AG08395 (cell line): ENCODE results near the gene CDH4.

ENCODE experiments used
- DNase-seq: peaks from one replicate; pipeline ENCODE4 v3.0.0; 2012; ENCODE audit warnings: mixed read lengths, low spot score

CDH4 gene

DNA sequence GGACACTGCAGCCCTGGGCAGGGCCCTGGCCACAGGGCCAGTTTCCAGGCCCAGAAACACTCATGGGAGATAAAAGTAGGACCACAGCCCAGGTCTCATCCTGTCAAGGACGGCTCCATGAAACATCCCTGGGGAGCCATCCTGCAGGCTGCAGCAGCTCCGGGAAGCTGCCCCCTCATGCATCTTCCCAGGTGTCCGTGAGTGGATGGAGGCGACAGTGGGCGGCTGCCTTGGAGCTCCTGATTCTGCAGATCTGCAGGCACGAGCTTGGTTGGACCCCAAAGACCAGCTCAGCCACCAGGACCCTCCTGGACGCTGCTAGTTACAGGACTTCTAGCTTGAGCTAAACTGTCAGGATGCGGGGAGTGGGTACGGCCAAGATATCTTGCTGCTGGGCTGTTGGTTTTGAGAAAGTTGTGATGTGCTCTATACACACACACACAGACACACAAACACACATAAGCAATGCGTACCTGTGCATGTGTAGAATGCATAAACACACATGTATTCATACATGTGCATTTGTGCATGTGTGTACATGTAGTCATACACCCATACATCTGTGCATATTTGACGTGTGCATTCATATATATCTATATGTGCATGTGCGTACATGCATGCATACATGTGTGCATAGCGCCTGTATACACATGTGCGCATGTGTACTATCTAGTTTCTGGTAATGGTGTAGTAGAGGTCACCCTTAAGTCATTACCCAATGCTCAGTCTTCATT, 515.9 kb downstream of the CDH4 start:
- DNase-seq, result no peak

DNA sequence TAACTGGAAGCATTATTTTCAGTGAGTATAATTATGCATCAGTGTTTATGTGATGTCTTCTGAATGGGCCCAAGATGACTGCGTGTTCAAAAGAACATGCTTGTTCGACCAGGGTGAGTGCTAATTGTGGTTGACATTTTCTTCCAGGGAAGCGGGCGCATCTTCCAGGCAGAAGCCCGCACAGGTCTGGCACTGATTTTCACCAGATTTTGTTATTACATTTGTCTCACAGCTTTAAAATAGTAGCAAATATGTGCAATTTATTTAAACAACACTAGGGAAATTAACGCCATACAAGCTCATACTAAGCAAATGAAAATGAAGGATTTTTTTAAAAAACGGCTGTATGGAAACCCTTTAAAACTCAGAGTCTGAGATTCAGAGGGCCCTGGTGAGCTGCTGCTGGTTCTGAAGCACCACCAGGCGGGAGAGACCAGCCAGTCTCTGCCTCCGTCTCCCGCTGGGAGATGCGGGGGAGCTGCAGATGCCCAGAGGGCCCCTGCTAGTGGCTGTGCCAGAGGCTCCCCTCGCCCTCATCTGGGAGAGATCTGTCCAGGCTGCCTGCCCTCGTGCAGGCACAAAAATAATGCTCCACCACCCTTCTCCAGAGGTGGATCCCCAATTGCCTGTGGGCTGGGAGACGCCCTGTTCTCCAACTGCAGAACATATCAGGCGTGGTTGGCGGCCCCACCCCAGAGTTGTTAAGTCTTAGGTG, 516.7 kb downstream of the CDH4 start:
- no peak for DNase-seq

DNA sequence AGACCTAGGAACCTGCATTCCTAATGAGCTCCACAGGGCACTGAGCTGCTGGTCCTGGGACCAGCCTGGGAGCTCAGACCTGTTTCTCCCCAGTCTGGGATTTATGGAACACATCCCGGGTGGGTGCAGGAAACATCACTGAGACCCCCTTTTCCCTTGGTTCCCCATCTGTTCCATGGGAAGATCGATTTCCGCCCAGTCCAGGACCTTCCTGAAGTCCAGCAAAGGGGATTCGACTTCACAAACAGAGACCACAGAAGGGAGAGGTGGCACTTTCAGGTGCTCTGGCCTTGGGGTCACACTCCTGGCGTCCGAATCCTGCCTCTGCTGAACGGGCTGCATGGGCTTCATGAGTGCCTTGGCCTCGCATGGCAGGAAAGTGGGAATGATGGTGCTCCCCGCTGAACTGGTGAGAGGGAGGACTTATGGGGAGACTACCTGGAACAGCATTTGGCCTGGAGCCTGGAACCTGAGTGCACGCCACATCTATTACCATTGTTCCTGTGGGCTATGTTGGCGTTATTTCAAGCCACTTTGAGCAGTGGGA, 517.3 kb downstream of the CDH4 start:
- no peak for DNase-seq

DNA sequence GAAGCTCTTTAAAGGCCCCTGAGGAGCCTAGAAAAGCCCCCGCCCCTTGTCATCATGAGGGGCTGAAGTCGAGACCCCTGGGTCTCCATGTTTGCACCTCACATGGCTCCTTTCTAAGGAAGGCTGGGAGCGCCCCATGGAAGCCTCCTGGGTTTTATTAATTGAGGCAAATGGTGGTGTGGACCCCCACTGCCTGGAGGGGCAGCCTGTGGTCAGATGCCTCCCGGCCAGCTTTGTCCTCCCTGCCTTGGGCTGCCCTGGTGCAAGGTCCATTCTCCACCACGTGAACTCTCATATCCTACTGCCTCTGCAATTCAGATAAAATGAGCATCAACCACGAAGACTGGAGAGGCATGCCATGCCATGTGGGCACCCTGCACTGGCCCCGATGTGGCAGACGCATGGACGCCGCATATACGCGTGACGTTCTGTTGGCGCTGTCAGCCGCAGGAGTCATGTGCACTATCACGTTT, 518.1 kb downstream of the CDH4 start:
- DNase-seq, result no peak

DNA sequence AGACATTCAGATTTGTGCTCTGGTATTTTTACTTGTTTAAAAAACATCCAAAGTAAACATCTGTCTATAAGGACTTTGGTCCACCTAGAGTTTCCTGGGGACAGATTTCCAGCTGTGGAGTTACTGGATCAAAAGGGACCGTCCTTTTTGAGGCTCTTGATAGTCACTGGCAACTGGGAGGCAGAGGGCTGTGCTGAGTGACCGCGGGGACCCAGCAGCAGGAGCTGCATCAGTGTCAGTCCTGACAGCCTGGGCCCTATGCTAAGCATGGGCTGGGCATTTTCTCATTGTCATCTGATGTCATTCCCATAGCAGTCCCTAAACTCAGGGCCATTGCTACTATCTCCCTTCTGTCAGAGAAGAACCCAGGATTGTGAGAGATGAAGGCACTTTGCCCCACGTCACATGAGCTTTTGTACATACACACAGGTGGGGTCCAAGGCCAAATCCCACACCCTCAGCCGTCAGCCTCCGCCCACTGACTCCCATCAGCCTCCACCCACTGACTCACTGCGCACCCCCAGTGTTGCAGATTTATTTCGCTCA, 519.8 kb downstream of the CDH4 start:
- no peak for DNase-seq

DNA sequence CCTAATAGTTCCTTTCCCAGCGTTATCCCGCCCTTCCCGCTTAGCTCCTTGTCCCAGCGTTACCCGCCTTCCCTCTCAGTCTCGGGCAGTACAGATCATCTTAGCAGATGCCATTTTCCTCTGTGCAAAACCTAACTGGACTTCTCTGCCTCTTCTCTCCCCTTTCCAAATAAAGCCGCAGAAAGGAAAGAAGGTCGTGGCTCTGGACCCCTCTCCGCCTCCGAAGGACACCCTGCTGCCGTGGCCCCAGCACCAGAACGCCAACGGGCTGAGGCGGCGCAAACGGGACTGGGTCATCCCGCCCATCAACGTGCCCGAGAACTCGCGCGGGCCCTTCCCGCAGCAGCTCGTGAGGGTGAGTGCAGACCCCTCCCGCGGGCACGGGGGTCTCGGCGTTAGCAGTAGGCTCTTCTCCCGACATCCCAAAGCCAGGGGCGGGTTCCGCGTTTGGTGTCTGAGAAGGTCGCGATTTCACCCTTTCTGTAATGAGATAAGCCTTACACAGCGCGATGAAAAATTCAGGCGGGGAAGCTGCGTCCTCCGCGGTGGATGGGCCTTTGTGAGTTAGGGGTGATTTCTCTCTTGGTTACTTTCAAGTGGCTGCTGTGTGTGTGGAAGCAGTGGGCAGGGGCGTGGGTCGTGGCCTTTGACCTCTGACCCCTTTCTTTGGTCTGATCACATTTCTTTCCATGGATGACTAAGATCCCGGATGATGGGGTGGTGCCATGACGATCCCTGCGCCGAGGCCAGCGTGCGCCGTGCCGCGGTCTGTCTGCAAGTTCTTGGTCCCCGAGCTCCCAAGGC, 521.0 kb downstream of the CDH4 start:
- DNase-seq, result no peak

DNA sequence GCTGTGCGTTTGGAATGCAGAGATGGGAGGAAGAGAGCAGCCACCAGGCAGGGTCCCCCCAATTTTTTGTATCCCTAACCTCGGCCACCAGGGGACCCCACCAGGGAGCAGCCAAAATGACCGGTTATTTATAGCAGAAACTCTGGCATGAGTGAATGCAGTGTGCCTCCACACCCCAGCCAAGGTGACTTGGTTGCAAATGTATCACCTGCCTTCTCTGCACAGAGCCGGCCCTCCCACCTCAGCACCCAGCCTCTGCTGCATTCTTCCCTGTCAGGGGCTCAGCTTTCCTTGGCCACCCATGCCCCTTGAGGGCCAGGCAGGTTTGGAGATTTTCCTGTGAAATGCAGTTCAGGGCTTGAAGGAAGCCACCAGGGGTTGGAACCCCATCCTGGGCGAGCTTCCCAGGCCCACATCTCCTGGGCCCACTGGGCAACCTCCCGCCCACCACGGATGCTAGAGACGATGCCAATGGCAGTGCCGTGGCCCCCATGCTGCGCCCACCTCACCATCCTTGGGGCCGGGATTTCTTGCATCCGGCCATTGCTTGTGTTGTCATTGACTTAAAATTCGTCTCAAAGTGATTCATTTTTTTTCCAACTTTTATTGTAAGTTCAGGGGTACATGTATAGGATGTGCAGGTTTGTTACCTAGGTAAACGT, 522.0 kb downstream of the CDH4 start:
- DNase-seq, result no peak

DNA sequence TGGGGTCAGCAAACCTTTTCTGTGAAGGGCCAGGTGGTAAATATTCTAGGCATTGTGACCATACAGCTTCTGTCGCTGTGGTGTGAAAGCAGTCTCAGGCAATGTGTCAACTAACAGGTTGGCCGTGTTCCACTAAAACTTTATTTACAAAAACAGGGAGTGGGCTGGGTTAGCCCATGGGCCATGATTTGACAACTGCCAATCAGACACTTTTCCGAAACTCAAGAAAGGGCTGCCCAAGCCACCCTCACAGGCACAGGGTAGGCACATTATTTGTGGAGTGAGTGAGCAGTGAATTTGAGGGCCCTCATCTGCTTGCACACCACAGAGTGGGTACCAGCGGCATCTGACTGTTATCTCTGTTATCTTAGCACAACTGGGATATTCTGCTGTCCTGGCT, 523.4 kb downstream of the CDH4 start:
- no peak for DNase-seq

DNA sequence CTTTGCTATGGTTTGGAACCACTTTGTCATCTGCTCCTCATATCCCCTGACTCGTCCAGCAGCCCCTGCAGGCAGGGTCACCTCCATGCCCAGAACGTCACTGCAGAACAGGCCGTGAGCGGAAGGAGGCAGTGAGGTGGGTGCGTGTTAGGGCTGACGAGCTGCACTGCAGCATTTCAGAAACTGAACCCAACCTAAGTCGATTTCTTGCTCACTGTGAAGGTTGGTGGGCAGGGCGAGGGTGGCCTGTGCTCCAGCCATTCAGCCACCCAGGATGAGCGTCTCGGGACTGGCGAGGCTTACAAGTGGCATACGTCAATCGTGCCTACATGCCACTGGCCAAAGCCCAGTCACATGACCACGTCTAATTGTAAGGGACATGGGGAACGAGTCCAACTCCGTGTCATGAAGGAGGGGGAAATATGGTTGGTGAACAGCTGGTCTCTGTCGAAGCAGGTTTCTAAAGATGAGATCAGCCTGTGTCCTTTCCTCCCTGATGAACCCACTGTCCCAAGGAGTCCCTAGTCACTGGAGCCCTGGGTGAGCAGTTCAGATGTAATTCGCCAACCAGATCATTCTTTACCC, 524.5 kb downstream of the CDH4 start:
- no peak for DNase-seq

DNA sequence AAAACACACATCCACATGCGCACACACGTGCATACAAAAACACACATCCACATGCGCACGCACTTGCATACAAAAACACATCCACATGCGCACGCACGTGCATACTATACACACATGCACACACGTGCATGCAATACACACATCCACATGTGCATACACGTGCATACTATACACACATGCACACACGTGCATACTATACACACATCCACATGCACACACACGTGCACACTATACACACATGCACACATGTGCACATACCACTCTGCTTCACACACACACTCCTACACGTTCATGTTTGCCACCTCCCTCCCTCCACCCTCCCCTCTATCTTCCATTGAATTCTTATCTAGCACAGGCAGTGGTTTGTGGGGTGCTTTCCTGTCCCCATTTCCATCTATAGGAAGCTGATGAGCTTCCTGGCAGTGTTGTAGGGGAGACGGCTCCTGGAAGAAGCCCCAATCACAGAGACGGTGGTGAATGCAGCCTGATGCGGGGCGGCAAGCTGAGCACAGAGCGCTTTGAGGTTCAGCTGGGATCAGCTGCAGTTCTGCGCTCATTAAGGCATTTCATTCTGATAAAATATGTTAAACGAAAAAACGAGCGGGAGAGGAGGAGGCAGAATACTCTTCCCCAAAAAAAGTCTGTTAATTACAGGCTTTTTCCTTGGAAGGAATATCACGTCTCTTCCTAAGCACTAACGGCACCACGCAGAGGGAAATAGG, 525.9 kb downstream of the CDH4 start:
- no peak for DNase-seq

DNA sequence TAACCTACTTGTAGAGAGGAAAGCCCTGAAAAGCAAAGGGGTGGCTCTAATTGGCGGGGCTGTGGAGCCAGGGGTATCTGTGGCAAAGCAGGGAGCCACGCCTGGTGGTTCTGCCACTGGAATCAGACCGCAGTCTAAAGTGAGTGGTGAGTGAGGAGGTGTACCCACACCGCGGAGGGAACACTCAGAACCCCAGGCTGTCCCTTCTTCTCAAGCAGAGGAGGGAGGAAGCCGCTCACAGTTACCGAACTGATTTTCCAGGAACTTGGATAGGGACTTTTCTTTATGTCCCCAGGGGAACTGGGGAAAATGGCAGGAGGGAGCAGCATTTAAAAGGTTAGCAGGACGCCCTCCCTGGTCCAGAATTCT, 526.4 kb downstream of the CDH4 start:
- no peak for DNase-seq

DNA sequence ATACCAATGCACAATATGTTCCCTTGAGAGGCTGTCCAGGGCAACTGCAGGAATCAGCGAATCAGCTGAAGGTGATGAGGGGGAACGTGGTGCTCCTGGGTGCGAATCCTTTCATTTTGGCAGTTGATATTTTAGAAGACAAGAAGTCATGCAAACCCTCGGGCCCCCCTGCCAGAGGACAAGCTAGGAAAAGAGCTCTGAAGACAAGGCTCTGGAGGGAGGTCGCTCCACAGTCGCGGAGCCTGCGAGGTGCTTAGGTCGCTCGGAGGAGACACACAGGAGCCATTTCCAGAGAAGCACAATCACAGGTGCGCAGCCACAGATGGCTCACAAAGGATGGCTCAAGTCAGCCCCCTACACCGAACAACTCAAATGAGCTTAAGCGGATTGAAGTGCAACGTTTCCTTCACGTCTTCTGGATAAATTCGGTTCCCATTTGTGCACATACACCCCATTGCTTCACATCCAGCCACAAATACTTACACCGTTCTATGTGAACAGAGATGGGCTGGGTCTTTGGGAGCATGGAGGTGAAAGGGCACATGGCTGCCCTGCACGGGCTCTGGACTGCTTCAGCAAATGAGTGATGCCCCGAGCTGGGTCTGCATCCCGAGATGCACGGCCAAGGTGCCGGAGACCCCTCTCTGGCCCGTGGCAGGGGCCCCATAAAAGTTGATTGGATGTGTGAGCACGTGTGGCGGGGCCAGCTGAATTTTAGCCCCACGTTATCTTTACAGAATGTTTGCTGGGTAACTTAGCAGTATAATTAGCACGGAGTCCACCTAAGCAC, 527.3 kb downstream of the CDH4 start:
- no peak for DNase-seq

DNA sequence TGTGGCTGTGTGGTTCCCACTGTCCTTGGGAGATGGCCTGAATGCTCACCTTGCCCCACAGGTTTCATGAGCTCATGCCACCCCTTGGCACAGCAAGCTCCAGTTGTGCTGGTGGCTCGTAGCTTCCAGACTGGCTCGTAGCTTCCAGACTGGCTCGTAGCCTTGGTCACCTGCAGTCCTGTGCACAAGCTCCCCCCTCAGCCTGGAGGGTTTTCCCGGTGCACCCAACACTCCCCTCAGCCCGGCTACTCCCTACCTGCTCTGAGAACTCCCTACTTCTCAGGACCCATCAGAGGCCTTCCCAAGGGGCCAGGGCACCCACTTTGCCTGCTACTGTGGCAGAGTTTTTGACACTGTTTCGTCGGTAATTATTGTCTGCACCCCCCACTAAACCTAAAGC, 528.0 kb downstream of the CDH4 start:
- no peak for DNase-seq

DNA sequence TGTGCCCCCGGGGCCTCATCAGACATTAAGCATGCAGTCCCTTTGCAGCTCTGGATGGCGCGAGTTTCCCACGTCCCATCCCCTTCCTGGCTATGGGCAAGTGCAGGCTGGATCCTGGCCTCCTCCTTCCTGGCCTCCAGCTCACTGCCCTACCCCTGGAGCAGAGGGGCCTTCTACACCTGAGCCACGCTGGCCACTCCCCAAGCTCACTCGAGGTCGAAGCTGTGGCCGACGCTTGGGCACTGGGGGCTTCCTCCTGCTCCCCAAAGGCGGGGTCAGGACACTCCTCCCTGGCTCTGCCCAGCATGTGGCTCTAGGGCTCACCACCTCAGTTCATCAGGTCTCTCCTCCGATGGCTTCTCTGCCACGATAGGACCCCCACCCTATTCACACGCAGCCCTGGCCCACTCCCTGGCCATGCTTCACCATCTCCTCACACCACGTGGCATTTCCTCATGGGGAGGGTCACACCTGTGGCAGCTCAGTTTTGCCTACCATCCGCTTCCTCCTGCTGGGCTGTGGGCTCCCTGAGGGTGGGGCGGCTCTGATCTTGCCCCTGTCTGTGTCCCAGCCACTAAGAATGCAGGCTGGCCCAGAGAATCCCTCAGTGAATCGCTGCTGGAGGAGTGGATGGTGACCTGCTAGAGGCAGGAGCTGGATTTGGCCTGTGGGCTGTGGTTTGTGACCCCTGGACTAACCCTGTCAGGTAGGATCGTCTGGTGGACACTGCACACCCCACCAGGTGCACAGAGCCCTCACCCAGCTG, 532.9 kb downstream of the CDH4 start:
- DNase-seq, result no peak

DNA sequence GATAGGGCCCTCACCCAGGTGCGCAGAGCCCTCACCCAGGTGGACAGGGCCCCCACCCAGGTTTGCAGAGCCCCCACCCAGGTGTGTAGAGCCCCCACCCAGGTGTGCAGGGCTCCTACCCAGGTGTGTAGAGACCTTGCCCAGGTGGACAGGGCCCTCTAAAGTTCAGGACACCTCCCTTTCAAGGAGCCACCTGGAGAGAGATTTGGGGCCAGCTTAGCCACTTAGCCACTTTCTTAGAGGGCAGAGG, 533.4 kb downstream of the CDH4 start:
- DNase-seq, result no peak

DNA sequence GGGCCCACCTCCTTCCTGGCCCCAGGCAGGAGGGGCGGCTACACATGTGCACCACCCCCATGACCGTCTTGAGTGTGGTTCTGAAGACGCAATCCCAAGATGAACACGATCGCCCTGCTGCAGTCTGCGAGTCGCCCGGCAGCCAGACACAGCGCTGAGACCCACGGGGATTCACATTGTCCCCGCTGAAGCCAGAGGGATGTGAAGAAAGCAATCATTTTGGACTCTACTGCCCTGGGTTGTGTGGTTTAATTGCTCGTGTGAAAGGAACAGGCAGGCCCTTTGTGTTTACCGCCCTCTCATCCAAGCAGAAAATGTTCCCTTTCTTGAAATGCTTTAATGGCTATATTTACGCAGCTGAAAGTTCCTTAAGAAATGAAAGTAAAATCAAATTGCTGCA, 534.2 kb downstream of the CDH4 start:
- DNase-seq, result no peak

DNA sequence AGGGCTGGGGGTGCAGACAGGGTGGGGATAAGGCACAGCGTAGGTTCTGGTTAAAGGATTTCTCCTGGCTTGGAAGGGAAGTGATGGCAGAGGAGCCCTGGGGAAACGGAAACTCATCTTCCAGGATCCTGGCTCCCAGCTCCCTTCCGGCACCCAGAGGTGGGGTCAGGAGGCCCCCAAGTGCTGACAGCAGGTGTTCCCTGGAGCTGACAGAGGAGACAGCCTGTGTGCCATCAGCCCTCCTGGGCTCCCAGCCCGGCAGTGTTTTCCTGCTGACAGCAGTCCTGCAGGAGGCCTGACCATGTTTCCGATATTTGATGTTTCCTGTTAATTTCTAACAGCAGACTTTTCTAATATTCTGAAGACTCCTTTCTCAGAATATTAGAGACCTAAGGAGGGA, 536.3 kb downstream of the CDH4 start:
- no peak for DNase-seq

DNA sequence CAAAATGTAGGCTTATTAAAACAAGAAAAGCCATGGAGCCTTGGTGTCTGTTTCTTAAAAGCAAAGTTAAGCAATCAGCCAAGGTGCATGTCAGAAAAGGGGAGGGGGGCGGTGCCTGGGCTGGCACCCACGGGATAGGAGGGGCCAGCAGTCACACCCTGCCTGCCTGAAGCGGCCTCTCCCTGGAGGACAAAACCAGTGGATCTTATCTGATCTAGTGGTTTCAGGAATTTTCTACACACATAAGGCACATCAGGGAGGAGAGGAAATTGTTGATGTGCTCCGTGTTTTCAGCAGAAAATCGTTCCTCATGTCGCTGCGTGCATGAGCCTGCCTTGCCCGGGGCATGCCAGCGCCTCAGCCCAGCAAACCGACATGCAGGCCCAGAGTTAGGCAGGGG, 537.3 kb downstream of the CDH4 start:
- DNase-seq, result no peak

DNA sequence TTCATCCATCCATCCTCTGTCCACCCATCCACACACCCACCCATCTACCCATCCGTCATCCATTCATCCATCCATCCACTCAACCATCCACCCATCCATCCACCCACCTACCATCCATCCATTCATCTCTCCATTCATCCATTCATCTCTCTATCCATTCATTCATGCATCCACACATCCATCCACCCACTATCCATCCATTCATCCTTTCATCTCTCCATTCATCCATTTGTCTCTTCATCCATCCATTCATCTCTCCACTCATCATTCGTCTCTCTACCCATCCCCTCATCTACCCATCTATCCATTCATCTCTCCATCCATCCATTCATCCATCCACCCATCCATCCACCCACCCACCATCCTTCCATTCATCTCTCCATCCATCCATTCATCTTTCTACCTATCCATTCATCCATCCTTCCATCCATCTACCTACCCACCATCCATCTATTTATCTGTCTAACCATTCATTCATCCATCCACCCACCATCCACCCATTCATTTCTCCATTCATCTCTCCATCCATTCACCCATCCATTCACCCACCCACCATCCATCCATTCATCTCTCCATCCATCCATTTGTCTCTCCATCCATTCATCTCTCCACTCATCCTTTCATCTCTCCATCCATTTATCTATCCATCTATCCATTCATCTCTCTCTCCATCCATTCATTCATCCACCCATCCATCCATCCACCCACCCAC, 538.2 kb downstream of the CDH4 start:
- no peak for DNase-seq
